Dermis microvascular lymphatic vessel endothelial cell (primary cell): ENCODE results near the gene IGSF8. TPM values are rescaled to one million over a fixed set of nuclear protein-coding genes. Genes with fewer than 3 reads are reported as not detected.
A peak's percentile ranks its signal among the peaks of the same experiment; 100 is the strongest.

Experiments used
- DNase-seq, 2 donors: peaks; one replicate each; pipeline versions ENCODE4 v3.0.0 to v3.0.0-alpha.2; 2010; ENCODE audit warnings: low read depth in 2 of 2
- total RNA-seq: library from RNA; depleted of rRNA; stranded (reverse); fragments of >200 nt; gene quantifications from 2 replicates; pipeline ENCODE4 v1.2.1, GENCODE V29; 2014

The IGSF8 gene, protein sequence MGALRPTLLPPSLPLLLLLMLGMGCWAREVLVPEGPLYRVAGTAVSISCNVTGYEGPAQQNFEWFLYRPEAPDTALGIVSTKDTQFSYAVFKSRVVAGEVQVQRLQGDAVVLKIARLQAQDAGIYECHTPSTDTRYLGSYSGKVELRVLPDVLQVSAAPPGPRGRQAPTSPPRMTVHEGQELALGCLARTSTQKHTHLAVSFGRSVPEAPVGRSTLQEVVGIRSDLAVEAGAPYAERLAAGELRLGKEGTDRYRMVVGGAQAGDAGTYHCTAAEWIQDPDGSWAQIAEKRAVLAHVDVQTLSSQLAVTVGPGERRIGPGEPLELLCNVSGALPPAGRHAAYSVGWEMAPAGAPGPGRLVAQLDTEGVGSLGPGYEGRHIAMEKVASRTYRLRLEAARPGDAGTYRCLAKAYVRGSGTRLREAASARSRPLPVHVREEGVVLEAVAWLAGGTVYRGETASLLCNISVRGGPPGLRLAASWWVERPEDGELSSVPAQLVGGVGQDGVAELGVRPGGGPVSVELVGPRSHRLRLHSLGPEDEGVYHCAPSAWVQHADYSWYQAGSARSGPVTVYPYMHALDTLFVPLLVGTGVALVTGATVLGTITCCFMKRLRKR
- 5.6 and 9.2 TPM in 2 replicates for total RNA-seq

DNA sequence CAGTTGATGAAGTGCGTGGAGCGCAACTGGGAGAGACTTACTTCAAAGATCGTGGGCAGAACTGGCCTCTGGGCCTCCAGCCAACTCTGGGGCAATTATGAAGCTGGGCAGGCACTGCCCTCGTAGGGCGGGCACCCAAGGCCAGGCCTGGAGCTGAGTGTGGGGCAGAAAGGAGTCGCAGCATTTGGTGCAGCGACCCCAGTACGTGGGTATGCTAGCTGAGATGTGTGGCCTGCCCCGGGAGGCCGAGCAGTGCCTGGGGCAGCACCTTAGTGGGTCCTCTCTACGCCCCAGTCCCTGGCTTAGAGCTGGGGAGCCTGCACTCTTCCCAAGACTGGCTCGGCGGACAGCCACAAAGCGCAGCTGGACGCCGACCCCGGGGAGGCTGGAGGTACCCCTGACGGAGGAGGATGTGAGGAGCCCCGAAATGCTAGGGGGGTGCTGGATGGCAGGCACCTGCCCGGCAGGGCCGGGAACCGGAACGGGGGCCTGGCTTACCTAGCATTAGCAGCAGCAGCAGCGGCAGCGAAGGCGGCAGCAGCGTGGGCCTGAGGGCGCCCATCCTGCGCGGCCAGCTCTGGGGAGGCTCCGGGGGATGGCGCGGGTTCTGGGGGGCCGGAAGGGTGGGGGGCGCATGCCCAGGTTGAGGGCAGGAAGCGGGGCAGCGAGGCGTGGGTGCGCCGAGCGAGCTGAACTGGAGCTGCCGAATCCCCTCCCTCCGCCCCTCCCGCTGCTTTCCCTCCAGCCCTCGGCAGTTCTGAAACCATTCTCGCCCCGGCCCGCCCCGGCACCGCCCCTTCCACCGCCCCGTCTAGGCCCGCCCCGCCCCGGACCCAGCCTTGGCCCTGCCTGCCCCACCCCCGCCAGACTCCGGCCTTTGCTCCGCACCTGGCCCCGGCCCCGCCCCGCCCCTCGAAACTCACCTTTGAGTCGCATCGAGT is at the start of gene IGSF8:
Gene IGSF8, minus strand, starts transcription at position 709 of the 941 bp plus-strand sequence. Its CDS starts 147 bp downstream, at position 562.
- peak; percentile 49 to 79 for DNase-seq

DNA sequence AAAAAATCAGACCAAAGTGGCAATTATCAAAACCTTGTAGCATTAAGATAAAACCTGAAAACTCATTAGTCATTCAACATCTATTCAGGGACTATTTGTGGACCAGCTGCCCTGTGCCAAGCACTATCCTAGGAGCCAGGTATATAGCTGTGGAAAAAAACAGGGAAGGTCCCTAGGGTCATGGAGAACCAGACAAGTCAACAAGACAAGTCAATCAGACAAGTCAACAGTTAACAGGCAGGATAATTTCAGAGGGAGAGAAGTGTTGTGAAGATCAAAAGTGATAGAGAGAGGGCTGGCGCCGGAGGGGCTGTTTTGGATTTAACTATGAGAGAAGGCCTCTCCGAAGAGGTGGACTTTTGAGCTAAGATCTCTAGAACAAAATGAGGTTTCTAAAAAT is 49.7 kb upstream of the IGSF8 start:
- DNase-seq, result no peak

DNA sequence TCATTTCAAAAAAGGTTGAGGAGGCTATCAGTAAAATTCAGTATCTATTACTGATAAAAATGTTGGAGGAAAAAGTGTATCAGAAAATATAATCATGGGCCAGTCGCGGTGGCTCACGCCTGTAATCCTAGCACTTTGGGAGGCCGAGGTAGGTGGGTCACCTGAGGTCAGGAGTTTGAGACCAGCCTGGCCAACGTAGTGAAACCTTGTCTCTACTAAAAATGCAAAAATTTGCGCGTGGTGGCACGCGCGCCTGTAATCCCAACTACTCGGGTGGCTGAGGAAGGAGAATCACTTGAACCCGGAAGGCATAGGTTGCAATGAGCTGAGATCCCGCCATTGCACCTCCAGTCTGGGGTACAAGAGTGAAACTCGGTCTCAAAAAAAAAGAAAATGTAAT is 47.7 kb upstream of the IGSF8 start:
- DNase-seq, result no peak

DNA sequence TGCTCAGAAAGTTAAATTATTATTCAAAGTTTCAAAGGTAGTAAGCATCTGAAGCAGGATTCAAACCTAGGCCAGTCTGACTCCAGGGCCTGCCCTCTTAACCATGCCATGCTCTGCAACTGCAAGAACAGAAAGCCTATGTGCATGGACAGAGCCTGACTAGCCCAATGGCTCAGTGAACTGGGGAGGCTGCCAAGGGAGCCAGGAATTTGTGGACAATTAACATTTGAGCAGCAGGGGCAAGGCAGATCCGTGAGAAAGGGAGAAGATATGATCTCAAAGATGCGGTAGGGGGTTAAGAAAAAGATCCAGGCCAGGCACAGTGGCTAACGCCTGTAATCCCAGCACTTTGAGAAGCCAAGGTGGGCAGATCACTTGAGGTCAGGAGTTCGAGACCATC is 46.5 kb upstream of the IGSF8 start:
- DNase-seq, result no peak

DNA sequence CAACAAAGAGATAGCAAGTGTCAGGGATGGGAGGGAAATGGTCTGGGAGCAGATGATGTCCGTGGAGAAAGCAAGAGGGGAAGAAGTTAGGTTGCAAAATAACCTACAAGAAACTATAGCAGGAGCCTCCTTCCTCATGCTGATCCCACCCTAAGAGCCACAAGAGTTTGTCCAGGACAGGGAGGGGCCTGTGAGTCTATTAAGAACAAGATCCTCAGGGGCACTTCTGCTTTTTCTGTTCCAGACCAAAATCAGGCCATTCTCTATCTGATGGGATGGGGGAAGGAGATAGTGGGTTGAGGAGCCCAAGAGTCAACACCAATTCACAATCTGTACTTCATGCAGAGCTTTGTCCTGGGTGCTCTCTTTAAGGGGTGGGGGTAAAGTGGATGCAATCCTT is 45.3 kb upstream of the IGSF8 start:
- DNase-seq, result no peak

DNA sequence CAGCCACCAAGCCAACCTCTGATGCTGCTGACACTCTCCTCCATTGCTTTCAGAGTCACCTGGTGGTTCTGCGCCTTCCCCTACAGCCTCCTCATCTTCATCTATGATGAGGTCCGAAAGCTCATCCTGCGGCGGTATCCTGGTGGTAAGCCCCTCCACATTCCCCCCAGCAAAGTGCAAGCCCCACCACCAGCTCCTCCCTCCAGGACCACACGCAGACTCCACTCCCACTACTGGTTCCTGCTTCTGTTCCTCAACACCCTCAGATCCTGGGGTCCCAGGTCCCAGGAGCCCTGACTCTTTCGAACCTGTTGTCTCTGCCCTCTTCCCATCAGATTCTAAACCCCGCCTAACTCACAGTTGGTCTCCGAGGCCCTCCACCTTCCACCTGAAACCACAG is 41.4 kb upstream of the IGSF8 start:
- no peak for DNase-seq

DNA sequence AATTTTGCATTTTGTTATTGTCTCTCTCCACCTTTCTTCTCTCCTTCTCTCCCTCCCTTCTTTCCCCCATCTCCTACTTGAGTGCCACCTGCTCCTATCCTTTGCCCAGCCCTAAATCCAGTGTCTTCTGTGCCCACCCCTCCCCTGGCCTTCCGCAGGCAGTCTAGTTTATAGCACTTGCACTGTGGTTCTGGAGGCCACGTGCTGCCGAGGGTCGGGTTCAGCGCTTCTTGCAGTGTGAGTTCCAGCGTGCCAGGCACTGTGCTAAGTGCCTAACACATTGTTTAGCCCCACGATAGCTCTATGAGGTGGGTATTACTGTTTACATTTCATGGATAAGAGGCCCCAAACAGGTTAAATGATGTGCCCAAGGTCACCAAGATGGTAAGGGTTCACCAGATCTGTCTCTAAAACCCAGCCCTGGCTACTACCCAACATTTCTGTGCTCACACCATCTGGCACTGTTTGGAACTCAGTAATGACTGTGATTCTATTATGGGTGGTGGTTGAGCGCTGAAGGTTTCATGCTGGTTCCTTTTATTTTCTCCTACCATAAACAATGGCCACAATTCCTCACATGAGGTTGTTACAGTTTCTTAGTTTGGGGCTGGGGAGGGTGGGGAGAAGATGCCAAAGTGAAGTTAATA is 38.9 kb upstream of the IGSF8 start:
- no peak for DNase-seq

DNA sequence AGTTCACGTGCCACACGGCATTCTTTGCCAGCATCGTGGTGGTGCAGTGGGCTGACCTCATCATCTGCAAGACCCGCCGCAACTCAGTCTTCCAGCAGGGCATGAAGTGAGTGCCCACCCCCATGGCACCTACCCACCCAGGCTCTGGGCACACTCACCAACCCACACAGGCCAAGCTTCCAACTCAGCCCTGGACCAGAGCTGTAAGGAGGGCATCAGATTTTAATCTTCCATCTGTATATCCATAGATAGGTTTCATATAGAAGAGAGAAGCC is 38.4 kb upstream of the IGSF8 start:
- DNase-seq, result no peak

DNA sequence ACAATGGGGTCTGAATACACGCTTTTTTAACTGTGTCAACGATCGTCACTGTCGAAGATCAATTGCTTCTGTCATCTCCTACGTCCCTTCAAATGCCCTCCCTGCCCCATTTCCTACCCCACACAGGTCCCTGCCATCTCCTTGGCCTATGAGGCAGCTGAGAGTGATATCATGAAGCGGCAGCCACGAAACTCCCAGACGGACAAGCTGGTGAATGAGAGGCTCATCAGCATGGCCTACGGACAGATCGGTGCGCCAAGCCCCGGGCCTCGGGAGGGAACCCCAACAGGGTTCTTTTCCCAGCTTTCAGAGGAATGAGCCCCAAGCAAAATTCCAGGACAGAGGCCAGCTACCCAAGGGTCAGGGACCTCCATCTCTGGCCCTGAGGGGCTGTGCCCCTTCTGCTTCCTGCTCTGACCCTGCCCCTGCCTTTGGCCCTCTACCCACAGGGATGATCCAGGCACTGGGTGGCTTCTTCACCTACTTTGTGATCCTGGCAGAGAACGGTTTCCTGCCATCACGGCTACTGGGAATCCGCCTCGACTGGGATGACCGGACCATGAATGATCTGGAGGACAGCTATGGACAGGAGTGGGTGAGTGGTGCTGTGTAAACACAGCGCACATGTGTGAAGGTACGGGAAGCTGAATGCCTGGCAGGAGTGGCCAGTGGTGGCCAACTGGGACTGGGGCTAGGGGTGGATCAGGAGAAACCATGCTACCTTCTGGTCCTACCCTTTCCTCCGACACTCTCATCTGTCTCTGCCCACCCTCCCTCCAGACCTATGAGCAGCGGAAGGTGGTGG is 37.9 kb upstream of the IGSF8 start:
- no peak for DNase-seq

DNA sequence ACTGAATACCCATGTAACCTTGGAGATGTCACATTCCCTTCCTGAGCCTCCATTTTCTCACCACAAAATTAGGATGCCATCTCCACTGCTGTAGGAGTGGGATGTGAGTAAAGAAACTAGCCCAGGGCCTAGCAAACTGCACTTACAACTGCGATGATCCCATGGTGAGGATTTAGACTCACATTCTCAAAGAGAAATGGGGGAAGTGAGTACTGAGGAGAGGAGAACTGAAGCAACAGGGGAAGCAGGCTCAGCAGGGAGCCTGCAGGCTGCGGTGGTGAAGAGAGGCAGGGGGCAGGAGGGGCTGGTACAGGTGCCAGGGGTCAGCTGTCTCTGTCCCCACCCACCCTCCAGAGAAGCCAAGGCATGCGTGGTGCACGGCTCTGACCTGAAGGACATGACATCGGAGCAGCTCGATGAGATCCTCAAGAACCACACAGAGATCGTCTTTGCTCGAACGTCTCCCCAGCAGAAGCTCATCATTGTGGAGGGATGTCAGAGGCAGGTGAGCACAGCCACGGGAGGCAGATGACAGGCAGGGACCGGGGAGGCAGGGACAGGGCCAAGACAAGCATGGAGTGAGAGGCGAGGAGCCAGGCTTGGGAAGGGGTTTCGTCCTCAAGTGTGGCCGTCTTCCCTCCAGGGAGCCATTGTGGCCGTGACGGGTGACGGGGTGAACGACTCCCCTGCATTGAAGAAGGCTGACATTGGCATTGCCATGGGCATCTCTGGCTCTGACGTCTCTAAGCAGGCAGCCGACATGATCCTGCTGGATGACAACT is 36.6 kb upstream of the IGSF8 start:
- no peak for DNase-seq

DNA sequence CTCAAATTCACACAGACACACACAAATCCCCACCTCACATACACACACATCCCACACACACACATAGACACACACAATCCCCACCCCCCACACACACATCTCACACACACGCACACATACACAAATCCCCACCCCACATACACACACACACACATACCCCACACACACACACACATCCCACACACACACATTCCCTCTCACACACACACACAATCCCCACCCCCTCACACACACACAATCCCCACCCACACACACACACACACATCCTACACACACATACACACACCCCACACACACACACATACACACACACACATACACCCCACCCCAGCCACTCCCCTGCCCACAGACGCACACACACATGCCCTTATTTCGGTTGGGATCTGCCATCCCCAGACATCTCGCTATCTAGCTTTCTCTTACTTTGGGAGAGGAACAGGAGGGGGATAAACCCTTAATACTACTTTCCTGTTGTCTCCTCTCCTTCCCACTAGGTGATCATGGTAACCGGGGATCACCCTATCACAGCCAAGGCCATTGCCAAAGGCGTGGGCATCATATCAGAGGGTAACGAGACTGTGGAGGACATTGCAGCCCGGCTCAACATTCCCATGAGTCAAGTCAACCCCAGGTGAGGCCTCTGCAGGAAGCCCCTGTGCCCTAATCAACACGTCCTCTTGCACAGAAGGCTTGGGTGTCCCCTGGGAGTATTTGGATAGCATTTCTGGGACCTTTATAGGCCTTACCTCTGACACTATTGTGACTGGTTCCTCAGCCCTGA is 35.8 kb upstream of the IGSF8 start:
- no peak for DNase-seq

DNA sequence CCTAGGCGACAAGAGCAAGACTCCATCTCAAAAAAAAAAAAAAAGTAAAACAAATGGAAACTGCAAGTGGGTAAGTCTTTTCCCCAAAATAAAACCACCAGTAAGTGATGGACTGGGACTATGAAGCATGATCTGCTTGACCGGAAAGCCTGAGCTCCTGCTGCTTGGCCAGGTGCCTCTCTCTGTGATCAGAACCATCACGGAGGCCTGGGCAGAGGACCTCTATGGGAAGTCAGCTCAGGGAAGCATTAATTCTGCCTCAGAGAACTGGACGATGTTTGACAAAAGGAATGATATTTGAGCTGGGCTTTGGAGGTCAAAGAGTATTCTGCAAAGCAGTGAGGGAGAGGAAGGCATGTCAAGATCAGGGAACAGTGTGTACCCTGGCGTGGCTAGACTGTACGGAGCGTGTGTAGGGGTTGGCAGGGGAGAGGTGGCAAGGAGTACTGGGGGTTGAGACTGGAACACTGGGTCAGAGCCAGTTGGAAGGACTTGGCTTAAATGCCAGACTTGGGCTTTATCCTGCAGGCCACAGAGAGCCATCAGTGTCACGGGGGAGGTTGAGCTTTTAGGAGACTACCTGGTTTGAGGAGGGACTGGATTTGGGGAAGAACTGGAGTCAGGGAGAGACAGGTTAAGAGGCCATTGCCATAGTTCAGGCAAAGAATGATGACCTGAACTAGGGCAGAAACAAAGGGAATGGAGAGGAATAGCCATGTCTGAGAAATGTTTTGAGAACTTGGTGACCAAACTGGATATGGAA is 33.6 kb upstream of the IGSF8 start:
- no peak for DNase-seq

DNA sequence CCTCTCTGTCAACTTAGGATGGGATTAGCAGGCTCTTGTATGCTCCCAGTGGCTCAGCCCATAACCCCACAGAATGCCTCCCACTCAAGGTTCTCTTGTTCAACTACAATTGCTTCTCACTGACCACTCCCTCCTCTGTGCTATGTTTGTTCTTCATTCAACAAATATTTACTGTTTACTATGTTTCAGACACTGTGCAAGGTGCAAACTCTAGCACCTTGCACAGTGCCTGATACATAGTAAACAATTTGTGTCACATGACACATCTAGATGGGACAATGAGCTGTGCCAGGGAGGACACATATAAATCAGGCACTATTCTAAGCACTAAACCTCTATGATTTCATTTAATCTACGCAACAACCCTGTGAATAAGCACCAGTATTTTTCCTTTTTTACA is 32.5 kb upstream of the IGSF8 start:
- no peak for DNase-seq

DNA sequence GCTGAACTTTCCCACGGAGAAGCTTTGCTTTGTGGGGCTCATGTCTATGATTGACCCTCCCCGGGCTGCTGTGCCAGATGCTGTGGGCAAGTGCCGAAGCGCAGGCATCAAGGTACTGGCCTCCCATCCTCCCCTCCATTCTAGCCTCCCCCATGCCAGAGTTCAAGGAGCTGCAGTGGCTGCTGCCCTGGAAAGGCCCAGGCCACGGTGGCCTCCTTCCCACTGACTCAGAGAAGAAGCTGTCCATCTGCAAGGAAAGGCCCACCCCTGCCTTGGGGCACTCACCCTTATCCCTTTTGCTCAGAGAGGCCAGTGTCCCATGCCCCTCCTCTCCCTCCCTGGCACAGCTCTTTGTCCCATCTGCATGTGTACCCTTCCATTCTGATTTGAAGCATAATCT is 32.1 kb upstream of the IGSF8 start:
- DNase-seq, result no peak

DNA sequence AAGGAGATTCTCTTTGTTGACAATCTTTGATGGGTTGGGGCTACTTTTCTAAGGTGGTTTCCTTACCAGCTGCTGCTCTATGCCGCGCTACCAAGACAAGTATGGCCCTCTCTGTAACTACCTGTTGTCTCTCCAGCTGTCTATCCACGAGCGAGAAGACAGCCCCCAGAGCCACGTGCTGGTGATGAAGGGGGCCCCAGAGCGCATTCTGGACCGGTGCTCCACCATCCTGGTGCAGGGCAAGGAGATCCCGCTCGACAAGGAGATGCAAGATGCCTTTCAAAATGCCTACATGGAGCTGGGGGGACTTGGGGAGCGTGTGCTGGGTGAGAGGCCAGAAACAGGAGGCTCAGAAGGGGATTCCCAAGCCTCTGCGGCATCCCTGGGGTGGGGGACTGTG is 31.5 kb upstream of the IGSF8 start:
- no peak for DNase-seq

DNA sequence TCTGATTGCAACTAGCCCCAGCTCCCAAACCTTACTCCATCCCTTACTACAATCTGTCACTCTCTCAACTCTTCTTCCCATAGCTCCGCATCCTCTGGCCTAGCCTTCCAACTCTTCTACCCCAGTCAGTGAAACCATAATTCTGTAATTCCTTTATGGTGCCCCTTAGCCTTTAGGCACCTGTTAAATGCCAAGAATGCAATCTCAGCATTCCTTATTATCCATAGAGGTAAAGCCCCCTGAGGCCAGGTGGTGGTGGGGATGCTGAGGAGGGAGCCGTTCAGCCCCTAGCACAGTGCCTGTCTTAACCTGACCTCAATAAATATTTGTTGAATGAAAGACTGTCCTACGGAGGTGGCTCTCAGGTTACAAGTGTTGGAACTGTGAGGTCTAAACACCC is 31.1 kb upstream of the IGSF8 start:
- no peak for DNase-seq

DNA sequence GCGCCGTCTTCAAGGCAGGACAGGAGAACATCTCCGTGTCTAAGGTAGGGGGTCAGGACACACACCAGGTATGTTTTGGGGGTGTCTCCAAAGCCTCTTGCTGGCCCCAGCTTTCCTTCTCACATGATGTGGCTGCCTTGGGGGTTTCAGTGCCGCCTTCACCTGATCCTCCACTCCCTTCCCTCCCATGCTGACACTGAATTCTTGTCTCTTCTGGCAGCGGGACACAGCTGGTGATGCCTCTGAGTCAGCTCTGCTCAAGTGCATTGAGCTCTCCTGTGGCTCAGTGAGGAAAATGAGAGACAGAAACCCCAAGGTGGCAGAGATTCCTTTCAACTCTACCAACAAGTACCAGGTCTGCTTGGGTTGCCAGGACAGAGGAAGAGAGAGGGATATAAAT is 30.6 kb upstream of the IGSF8 start:
- DNase-seq, result no peak

DNA sequence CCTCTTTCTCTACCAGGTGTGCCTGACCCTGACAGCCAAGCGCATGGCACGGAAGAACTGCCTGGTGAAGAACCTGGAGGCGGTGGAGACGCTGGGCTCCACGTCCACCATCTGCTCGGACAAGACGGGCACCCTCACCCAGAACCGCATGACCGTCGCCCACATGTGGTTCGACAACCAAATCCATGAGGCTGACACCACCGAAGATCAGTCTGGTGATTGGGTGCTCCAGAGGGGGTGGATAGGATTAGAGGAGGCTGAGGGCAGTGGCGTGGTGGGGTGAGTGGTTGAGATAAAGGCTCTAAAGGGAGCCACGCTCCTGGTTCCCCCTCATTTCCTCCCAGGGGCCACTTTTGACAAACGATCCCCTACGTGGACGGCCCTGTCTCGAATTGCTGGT is 30.2 kb upstream of the IGSF8 start:
- DNase-seq, result no peak
